Stomach smooth muscle (tissue), 2 donors: Measurements from ENCODE around the gene SCYL3.
"Not testable (repeated sequence)": the region's sequence is repeated elsewhere in the genome, so short reads cannot be mapped to it uniquely, and the experiment has no call there.

Source experiments
- H3K27ac ChIP-seq: one replicate; pipeline ENCODE4 v1.7.0; 2013; ENCODE audit warnings: mild to moderate bottlenecking, low read length, inconsistent platforms
- H3K27me3 ChIP-seq, 2 donors: one replicate each; pipeline ENCODE4 v1.7.0; 2013; ENCODE audit warnings: low read length in 2 of 2; ENCODE audit not compliant: insufficient read depth in 2 of 2, control insufficient read depth in 1 of 2
- H3K36me3 ChIP-seq, 2 donors: one replicate each; pipeline ENCODE4 v1.7.0; 2013; ENCODE audit warnings: low read length in 2 of 2; ENCODE audit not compliant: control insufficient read depth in 2 of 2, insufficient read depth in 2 of 2
- H3K4me1 ChIP-seq: one replicate; pipeline ENCODE4 v1.7.0; 2013; ENCODE audit warnings: low read length; ENCODE audit not compliant: control insufficient read depth, insufficient read depth
- H3K4me3 ChIP-seq, 2 donors: one replicate each; pipeline ENCODE4 v1.7.0; 2013; ENCODE audit warnings: low read length in 2 of 2
- H3K9ac ChIP-seq, 2 donors: one replicate each; pipeline ENCODE4 v1.7.0; 2013; ENCODE audit warnings: low read length in 2 of 2, mild to moderate bottlenecking in 1 of 2
- H3K9me3 ChIP-seq, 2 donors: one replicate each; pipeline ENCODE4 v1.7.0; 2013; ENCODE audit warnings: low read length in 2 of 2; ENCODE audit not compliant: control insufficient read depth in 2 of 2
- donor health status: healthy.
- donor health status: Pancreatic carcinoma.

SCYL3 gene

DNA sequence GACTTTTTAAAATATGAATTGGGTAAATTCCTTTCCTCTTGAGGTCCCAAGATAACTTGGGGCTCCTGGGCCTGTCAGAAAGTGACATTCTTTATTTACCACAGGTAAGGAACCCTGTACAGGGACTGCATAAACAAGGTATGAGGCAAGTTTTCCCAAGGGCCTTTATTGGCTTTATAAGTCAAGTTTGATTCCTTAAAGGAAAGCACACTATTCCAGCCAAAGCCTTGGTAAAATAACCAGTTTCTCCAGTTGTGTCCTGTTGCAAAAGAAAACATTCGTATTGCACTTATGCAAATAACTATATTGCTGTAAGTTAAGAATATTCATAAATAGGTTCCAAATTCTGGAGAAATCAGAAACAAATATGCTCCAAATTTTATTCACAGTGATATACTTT is 77.1 kb downstream of the SCYL3 start:
- no peaks in the 10 kb centered on the region for H3K27me3 ChIP-seq
- no peak overlapping the region for H3K27ac ChIP-seq
- H3K4me3 ChIP-seq = no peak overlapping the region
- H3K4me1 ChIP-seq = no peaks in the 10 kb centered on the region
- H3K9me3 ChIP-seq = no peaks in the 10 kb centered on the region
- no peaks in the 10 kb centered on the region for H3K36me3 ChIP-seq
- no peak overlapping the region for H3K9ac ChIP-seq

DNA sequence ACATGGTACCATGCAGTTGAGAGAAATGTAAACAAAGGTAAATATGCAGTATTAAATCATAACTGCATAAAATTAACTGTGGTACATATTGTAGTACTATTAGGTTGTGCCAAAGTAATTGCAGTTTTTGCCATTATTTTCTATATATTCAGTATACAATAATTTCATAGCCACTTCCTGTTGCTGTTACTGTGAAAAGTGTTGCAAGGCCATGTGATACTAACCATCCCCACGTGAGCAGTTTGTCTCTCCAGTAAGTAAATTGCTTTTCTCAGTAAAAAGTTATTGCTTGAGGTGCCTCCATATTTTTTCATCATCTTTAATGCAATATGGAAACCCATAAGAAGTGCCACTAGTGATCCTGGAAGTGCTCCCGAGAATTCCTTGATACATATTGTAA is 79.4 kb downstream of the SCYL3 start:
- Histone ChIP-seq H3K4me1 (no peaks in the 10 kb centered on the region), H3K9ac (no peak overlapping the region), H3K27me3 (no peaks in the 10 kb centered on the region), H3K4me3 (no peak overlapping the region), H3K36me3 (no peaks in the 10 kb centered on the region), H3K27ac (no peak overlapping the region), H3K9me3 (no peaks in the 10 kb centered on the region)

DNA sequence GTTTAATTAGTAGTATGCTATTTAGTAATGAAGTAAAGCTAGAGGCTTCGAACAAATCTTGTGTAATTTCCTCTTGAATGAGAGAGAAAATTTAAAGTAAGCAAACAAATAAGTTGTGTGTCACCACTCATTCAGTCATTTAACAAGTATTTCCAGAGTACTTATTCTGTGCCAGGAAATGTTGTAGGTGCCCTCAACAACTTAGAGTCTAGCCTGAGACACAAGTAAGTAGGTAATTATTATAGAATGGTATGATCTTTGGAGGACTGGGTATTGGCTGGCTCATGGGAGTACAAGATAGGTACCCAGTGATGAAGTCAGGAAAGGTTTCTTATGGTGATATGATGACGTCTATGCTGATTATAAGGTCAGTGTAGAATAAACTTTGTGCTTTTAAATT is 81.6 kb downstream of the SCYL3 start:
- no peaks in the 10 kb centered on the region for H3K4me1 ChIP-seq
- H3K36me3 ChIP-seq = peaks cover 0 to under 1% of the 10 kb centered on the region in 2 donors
- no peak overlapping the region for H3K27ac ChIP-seq
- H3K9ac ChIP-seq = no peak overlapping the region
- H3K4me3 ChIP-seq = no peak overlapping the region
- H3K27me3 ChIP-seq = no peaks in the 10 kb centered on the region
- H3K9me3 ChIP-seq = no peaks in the 10 kb centered on the region

DNA sequence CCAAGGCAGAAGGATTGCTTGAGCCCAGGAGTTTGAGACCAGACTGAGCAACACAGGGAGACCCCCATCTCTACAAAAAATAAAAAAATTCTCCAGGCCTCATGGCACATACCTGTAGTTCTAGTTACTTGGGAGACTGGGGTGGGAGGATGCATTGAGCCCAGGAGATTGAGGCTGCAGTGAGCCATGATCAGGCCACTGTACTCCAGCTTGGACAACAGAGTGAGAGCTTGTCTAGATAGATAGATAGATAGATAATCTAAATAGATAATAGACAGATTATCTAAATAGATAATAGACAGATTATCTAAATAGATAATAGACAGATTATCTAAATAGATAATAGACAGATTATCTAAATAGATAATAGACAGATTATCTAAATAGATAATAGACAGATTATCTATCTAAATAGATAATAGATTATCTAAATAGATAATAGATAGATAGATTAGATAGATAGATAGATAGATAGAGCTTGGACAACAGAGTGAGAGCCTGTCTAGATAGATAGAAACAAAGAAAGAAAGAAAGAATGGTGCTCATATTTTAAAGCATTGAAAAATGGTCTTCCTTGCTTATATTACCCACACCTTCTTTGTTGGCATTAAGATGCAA is 82.2 kb downstream of the SCYL3 start:
- H3K9me3 ChIP-seq, H3K9ac ChIP-seq, H3K36me3 ChIP-seq, H3K4me1 ChIP-seq, H3K27ac ChIP-seq, H3K27me3 ChIP-seq, H3K4me3 ChIP-seq: not testable (repeated sequence)

DNA sequence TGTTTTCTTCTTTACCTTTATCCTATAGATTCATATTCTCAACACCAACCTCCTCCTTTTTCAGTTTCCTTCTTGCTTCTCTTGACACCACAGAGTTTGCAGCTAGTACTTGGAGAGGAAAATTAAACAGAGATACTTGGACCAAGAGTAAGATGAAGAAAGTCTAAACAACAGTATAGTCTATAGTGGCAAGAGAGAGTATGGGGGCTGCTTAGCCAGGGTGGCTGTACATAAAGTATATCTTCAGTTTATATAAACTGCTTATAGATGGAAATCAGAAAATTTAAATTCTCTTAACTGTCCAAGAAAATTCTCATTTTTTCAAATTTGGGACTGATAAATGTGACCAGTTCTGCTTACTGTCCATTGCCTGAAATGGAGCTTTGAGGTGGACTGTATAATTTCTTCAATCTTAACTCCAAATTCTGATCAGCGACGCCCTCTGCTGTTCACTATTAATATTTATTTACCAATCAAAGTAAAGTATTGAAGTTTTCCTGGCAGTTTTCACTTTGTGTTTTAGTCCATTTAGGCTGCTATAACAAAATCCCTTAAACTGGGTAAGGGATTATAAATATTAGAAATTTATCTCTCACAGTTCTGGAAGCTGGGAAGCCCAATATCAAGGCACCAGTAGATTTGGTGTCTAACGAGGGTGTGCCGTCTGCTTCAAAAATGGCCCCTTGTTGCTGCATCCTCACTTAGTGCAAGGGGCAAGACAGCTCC is 84.2 kb downstream of the SCYL3 start:
- H3K27ac ChIP-seq = no peak overlapping the region
- no peaks in the 10 kb centered on the region for H3K27me3 ChIP-seq
- H3K4me1 ChIP-seq = no peaks in the 10 kb centered on the region
- peaks cover 4 to 9% of the 10 kb centered on the region in 2 donors for H3K36me3 ChIP-seq
- H3K9ac ChIP-seq = no peak overlapping the region
- no peak overlapping the region for H3K4me3 ChIP-seq
- no peaks in the 10 kb centered on the region for H3K9me3 ChIP-seq

DNA sequence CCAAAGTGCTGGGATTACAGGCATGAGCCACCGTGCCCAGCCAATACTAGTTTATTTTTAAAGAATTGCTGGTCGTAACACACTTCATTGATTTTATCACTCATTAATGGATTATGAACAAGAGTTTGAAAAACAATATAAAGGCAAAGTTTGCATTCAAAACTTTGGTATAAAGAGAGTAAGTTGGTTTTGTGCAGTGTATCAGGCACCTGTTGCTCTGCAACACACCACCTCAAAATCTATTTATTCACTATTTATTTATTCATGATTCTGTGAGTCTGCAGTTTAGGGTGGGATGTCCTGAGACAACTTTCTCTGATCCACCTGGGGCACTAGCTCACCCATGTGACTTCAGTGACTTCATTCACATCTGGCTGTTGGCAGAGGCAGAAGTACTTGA is 88.8 kb downstream of the SCYL3 start:
- Histone ChIP-seq H3K4me3 (no peak overlapping the region), H3K27me3 (no peaks in the 10 kb centered on the region), H3K9ac (no peak overlapping the region), H3K27ac (no peak overlapping the region), H3K4me1 (no peaks in the 10 kb centered on the region), H3K9me3 (no peaks in the 10 kb centered on the region), H3K36me3 (peaks cover 4 to 16% of the 10 kb centered on the region in 2 donors)

DNA sequence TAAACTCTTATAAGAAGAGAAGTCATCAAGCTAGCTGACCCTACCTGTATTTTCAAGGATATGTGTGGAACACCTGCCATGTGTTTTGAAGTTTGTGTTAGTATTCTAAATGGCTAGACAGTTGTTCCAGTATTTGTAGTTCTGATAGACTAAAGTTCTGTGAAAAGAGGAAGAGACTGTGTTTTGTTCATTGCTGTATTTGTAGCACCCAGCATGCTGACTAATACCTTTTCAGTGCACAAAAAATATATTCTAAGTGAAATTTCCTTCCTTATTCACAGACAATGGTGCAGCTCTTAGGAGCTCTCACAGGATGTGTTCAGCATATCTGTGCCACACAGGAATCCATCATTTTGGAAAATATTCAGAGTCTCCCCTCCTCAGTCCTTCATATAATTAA is 90.8 kb downstream of the SCYL3 start:
- no peaks in the 10 kb centered on the region for H3K9me3 ChIP-seq
- no peak overlapping the region for H3K27ac ChIP-seq
- H3K36me3 ChIP-seq = peaks cover 4 to 16% of the 10 kb centered on the region in 2 donors
- H3K9ac ChIP-seq = no peak overlapping the region
- H3K4me3 ChIP-seq = no peak overlapping the region
- no peaks in the 10 kb centered on the region for H3K27me3 ChIP-seq
- no peaks in the 10 kb centered on the region for H3K4me1 ChIP-seq
